GDM1 (cell line): ENCODE measurements around the gene PARS2.
"Not testable (repeated sequence)": the region's sequence is repeated elsewhere in the genome, so short reads cannot be mapped to it uniquely, and the experiment has no call there.

Experiments
- DNase-seq: peaks from one replicate; lab custom pipeline; 2025; lab: John Stamatoyannopoulos, UW

Gene PARS2

DNA sequence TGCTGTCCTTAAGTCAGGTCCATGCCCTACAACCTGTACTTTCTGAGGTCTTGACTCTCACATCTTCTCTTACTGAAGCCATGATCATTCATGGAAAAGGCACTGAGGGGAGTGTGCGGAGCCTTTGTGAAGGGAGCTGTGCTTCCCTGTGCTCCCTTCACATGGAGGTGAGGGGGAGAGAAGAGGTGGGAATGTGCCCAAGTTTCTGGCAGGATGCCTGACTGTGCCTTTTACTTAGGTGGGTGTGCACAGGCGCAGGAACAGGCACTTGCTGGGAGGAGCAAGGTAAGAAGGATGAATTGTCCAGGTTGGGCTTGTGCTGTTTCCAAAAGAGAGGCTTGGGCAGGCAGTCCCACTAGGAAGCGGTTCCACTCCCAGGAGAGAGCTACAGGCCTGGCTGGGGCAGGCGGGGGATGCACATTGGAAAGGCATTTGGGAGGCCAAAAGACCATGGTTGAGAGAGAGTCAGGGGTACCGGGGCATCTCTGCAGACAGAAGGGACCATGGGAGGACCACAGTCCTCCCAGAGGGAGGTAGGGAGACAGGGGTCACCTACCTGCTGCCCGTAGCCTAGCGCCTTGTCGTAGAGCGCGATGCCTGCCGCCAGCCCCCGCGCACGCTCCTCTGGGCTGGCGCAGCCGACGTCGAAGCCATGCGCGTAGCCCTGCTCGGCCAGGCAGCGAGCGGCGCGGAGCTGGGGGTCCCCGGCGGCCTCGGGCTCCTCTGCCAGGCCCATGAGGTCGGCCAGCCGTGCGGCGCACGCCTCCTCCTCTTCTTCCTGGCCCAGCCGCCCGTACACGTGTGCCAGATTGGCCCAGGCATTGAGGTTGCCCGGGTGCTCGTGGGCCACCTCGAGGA lies 35.9 kb upstream of the PARS2 start:
- no peak for DNase-seq

DNA sequence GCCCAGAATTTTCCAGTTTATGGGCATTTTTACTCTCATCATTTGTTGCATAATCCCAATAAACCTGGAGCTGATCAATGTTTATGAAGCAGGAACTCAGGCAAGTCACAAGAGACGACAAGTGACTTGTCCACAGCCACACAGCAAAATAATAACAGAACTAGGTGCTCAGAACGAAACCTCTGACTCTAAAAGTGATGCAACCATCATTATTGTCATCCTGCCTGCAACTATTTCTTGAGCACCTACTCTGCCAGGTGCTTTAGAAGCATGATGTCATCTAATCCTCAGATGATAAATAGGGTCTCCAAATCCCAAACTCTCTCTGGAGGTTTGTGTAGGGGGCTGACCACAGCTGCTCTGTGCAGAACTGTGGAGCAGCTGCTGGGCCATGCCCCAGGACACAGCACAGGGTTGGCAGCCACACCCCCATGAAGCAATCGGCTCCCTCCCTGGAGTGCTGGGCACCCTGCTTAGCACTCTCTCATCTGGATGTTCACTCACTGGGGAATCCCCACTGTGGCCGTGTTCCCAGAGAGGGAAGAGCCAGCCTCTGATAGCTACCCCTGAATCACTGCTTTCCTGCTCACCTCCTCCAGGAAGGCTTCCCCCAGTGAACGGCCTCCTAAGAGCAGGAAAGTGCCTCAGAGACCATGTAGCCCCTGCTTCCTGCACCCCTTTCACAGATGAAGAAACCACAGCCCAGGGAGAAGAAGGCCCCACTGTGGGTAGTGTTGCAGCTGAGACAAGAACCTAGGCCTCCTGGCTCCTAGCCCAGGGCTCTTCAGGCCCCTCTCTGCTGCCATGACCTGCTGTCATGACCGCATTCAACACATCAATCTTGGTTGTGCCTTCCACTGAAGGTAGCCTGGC lies 34.7 kb upstream of the PARS2 start:
- no peak for DNase-seq

DNA sequence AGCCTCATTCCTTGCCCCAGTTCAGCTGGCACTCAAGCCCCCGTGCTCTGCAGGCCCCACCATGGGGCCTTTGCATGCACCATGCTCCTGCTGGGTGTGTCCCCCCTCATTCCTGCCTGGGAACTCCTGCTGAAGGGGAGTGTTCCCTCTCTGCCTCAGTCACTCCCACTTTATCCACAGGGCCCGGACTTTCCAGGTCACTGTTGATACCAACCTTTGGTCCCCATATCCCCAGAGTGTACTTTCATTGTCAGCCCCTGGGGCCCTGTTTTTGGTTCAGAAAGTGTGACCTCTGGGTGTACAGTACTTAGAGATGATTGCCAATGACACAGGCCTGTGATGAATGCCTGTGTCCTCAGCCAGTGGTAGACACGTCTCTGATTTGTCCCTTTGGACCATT lies 33.9 kb upstream of the PARS2 start:
- no peak for DNase-seq

DNA sequence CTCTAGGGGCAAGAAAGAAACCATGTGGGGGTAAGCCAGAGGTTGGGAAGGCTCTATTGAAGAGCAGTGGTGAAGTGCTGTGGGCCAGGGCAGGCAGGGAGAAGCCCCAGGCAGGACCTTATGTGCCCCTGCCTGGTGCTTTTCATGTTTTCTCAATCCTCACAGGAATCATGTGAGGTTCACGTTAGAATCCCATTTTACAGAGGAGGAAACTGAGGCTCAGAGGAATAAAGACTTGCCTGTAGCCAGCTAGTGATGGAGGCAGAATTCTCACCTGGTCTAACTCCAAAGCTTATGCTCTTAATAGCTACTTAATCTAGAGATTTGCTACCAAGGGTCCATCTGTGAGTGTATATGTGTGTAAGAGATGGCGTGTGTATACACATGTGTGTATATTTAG lies 32.6 kb upstream of the PARS2 start:
- no peak for DNase-seq

DNA sequence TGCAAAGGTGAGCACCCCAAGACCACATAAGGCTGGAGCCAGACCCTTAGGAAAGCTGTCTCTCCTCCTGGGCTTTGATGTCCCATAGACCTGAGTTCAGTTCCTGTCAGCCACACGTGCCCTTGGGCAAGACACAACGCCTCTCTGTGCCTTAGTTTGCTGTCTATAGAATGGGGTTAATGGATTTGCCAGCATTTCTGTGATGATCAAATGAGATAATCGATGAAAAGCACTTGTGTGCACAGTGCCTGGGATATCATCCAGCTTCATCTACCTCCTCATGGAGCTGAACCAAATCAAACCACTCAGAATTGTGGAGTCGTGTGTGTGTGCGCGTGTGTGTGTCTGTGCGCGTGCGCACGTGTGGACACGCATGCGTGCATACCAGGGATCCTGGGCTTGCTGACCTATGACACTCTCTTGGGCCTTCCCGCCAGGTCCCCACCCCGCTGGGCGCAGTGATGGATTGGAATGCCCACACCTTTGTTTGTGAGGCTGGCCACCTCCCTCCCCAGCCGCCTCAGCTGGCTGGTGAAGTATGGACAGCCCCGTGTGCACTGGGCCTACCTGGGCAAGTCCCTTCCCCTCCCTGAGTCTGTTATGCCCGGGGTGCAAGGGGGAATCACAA lies 31.6 kb upstream of the PARS2 start:
- no peak for DNase-seq

DNA sequence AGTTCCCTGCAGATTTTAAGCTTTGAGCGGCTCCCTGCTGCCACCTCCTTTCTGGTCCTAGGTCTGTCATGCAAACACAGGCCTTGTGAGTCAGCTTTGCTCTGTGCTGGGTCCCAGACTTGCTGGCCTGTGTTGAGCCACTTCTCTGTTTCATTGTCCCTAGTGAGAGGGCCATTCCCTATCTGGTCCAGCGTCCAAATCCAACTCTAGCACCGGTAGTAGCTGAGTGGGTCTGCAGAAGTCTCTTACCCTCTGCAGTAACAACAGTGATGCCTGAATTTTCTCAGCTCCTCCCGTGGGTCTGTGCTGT lies 31.0 kb upstream of the PARS2 start:
- DNase-seq, result no peak

DNA sequence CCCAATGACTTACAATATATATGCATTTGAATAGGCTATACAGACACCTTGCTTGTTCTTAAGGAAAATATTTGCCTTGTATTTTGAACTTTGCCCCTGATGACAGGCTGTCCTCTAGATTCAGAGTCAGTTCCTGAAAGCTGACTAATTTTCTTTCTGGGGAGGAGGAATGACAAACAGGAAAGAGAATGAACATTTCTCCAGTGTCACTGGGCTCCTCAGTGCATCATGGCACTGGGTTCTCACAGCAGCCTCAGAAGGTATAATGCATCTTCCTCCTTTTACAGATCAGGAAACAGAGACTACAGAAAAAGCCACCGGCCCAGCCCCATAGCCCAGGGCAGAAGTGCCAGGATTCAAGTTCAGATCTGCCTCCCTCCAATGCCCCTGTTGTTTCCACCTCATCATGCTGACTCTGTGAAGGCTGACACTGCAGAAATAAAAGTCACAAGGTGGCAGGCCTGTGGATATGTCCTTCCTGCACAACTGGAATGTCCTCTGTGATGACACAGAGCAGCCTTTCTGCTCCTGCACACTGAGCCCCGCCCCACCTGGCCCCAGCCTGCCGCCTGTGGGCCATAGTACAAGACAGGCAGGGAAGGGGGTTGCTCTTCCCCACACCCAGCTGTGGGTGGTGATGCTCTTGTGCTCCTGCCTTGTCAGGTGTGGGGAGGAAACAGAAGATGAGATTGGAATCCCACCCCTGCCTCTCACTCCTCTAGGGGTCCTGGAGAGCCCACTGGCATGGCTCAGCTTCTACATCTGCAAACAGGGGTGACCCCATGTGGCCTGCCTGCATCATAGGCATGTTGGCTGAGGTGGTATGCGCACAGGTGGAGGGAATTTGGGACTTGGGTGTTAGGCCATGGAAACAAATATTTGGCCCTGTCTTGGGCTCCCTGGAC lies 30.4 kb upstream of the PARS2 start:
- peak; percentile 12 for DNase-seq

DNA sequence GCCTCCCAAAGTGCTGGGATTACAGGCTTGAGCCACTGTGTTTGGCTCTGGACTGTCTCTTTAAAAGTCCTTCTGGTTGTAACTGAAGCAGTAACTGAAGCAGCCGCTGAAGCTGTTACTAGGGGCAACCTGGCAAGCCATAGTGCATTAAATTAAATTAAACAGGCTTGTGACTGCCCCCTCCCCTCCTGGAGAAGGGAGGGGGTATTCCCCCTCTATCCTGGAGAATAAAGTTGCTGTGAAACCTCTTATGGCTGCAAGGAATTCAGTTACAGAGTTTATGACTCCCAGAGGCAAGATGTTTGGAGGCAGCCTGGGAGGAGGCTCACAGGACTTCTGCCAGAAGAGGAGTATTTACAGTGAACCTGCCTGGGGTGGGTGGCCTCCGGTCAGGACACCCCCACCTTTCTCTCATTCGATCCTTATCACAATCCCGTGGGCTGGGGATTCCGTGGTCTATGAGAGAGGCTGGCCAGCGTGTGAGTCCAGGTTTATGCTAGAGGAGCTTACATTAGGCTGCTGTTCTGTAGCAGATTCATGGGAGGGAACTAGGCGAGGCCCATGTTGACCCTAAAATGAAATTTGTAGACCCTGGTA lies 28.5 kb upstream of the PARS2 start:
- DNase-seq, result no peak

DNA sequence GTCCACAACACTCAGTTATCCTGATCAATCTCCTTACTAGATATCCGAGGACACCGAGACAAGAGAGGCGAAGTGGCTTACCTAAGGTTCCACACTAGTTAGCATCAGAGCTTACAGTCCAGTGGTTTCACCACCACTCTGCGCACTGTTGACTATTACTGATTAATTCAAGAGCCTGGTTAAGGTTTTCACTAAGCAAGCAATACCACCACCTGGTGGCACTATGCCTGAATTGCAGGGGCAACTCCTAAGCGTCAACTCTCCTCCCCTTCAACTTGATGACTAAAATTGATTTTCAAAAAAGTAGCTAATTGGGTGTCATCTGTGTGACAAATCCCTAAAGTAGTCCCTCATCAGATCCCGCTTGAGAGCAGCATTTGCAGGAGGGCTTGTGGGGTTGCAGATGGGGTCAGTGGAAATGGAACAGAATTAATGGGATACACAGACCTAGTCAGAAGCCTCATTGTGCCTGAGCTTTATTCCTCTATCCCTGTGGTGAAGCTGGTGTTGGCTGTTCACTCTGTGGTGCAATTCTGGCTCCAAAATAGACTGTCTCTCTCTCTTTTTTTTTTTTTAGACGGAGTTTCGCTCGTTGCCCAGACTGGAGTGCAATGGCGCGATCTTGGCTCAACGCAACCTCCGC lies 27.7 kb upstream of the PARS2 start:
- DNase-seq, result peak; percentile 5

DNA sequence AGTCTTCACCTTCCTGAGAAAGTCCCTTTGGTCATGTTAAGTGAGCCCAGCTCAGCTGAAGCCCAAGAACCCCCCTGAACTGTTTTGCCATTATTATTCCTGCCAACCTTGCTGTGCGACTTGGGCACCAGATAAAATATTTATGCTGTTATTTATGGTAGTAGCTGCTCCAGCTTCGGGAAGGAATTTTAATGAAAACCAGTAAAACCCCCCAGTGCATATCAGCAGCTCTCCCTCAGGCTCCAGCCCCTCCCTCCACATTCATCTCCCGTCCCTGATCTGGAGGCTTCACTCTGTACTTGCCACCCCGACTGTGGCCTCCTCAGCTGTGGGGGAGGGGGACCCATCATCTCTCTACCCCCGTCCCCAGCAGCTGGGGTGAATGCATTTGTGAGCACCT lies 24.1 kb upstream of the PARS2 start:
- no peak for DNase-seq

DNA sequence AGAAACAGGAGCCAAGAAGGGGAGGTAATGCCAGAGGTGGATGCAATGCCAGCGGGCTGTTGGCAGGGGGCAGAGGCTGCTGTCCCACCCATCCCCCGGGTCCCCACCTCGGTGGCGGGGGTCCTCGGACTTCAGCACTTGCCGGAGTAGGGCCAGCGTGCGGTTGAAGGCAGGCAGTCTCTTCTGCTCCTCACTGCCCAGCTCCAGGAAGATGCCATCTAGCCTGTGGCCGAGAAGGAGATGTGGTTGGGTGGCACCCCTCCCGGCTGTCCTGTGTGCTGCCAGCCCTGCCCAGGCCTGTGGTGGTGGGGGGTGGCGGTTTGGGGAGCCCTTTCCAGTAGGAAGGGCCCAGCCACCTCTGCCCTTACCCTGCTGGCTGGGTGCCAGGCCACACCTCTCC lies 23.3 kb upstream of the PARS2 start:
- DNase-seq, result no peak

DNA sequence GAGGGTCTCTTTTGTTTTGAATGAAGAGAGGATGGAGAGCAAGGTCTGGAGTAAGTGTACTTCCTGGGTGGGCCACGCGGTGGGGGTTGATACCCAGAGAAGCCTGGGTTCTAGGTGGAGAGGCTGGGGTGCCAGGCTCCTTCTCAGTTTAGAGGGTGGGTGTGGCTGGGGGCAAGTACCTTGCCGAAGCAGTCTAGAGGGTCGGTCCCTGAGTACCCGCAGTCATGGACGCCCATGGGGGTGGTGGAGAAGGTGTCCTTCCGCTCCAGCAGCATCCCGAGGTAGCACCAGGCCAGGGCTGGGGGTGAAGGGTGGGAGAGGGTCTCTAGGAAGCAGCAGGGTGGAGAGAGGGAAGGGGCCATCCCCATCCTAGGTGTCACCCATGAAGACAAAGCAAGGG lies 22.5 kb upstream of the PARS2 start:
- DNase-seq, result no peak

DNA sequence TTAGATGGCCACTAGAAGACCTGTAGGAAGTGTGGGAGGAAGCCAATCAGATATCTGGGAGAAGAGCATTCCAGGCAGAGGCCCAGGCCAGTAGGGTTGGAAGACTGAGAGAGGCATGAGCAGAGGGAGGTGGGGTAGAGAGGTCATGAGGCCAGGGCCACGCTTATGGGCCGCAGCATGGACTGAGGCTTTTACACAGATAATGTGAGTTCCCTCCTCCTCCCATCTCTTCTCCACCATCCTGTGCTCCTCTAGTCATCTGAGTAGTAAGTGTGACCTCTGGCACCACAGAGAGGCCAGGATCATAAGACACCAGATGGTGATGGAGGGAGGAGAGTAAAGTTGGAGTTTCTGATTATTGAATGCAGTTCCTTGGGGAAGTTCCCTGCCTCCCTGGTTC lies 19.7 kb upstream of the PARS2 start:
- DNase-seq, result no peak

DNA sequence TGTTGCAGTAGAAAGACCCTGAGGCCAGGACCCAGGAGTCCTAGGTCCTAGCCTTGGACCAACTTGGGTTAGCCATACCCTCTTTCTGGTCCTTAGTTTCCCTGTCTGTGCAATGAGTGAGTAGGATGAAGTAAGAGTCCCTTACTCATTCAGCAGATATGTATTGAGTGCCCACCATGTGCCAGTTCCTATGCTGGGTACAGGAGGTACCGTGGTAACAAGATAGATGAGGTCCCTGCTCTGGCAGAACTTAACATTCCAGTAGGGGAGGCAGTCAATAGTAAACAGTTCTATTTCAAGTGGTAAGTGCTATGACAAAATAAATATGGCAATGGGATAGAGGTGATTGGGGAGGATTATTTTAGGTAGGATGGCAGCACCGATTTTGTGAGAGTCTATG lies 18.3 kb upstream of the PARS2 start:
- no peak for DNase-seq

DNA sequence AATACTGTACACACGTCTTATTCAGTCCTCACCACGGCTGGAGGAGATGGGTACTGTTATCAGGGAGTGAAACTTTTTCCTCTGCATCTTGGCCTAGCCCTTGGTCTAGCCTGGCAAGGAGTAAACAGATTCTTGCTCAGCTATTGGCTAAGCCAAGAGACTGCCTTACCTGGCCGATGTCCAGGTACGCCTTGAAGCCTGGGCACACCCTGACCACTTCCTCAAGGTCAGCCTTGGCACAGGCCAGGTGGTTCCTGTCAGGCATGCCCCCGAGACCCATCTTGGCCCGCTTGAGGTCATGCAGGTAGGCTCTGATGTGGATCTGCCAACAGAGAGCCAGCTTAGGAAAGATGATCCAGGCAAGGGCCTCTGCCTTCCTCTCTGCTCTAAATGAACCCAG lies 17.8 kb upstream of the PARS2 start:
- DNase-seq, result no peak

DNA sequence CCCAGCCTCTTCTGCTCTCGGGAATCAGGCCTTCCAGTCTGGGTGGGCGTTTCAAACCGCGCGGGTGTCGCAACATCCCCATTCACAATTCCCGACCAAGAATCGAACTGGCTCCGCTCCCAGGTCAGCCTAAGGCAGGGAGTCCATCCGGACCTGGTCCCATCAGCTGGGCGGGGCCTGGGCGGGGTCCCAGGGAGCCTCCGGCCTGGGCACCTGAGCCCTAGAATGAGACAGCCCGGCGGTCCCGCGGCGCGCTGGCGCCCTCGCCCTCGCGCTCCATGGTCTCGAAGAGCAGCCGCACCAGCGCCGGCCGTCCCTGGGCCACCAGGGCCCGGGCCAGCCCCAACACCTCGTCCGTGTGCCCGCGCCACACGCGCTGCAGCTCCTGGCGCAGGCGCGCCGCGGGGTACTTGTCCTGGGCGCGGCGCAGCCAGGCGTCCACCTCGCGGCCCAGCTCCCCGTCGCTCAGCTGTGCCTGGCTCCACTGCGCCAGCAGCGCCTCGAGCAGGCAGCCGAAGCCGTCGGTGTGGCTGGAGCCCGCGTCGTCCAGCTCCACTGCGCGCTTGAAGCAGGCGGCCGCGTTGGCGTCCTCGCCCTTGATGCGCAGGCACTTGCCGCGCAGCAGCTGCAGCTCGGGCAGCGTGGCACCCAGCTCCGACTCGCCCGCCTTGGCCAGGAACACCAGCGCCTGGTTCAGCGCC lies 16.9 kb upstream of the PARS2 start:
- no peak for DNase-seq

DNA sequence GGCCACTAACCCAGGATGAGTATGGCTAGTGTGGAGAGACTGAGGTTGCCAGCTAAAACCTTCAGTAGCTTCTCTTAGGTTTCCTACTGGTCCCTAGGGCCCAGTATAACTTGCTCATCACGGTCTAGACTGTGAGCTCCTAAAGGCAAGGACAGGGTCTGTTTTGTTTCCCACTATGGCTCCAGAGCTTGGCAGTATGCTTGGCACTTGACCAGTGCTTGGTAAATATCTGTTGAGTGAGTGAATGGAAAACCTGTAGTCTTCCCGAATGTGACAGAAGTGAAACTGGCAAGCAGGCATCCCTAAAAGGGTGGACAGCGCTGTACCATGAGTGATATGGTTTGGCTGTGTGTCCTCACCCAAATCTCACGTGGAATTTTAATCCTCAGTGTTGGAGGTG lies 13.1 kb upstream of the PARS2 start:
- DNase-seq, result no peak

DNA sequence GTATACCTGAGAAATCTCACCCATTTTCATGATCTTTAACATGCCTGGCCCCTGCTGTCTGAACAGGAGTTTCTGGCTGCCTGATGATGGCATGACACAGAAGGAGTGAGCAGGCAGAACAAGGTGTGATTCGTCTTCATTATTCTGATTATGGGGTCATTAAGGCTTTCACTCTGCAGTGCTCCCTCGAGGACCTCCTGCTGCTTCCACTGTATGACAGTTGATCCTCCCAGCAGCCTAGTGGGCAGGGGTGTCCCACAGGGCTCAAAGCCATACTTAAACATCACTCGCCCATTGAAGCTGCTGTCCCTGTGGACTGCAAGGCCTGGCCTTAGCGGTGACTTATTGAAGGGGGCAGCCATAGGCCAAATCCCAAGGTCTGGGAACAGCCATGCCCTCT lies 12.7 kb upstream of the PARS2 start:
- DNase-seq, result no peak

DNA sequence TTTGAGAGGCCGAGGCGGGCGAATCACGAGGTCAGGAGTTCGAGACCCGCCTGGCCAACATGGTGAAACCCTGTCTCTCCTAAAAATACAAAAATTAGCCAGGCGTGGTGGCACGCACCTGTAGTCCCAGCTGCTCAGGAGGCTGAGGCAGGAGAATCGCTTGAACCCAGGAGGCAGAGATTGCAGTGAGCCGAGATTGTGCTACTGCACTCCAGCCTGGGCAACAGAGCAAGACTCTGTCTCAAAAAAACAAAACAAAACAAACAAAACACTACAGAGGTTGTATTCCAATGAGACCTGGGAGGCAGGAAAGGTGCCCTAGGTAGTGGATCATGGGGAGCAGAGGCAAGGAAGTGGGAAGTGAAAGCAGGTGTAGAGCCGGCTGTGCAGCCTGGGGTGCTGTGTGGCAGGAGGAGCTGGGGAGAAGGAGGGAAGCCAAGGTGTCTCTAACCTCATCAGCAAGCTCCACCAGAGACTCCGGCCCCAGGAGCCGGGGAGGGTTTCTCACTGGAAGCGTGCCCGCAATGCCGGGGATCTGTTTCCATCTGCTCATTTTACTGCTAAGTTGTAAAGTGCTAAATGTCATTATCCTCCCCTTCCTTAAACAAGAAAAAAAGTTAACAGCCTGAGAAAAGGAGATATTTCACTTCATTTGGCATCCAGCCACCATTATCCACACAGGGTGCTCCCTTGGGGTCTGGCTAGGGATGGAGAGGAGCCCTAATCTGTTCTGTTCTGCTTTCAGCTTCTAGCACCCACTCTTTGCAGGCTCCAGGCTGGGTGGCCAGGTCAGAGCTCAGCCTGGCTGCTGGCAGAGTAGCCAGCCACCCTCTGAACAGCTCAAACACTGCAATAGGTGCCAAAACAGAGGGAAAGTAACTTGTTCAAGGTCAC lies 11.8 kb upstream of the PARS2 start:
- DNase-seq, result not testable (repeated sequence)
